CD4-positive, alpha-beta T cell (primary cell): ENCODE data around the gene BCORL1. TPM values are rescaled to one million over a fixed set of nuclear protein-coding genes. Genes with fewer than 3 reads are reported as not detected.

Experiments used
- ATAC-seq: fragments of 200-7000 bp; cut with Tn5 transposase; one replicate; pipeline ENCODE4 v1.10.0; 2022; ENCODE audit warnings: mild to moderate bottlenecking; ENCODE audit not compliant: poor library complexity
- CTCF ChIA-PET: fragments of 350-600 bp; sonication (Branson Sonifier 250); formaldehyde crosslinking; loops from one replicate; lab custom pipeline; 2021; ENCODE audit warnings: antibody characterized with exemption, inconsistent platforms; lab: Charles Lee
- POLR2A ChIA-PET: fragments of 350-600 bp; sonication (Branson Sonifier 250); formaldehyde crosslinking; loops from one replicate; lab custom pipeline; 2021; ENCODE audit warnings: antibody characterized with exemption, inconsistent platforms; lab: Charles Lee
- DNase-seq, 14 experiments: peaks; one replicate each; pipeline ENCODE4 v3.0.0-alpha.2; 2013 to 2020; ENCODE audit warnings: mixed read lengths in 2 of 14
- H3K27ac ChIP-seq, 2 donors: one replicate each; pipeline versions ENCODE4 v1.5.1 to v1.7.0; 2013; ENCODE audit warnings: low read length in 2 of 2, low read depth in 1 of 2, mild to moderate bottlenecking in 1 of 2
- H3K27me3 ChIP-seq, 2 experiments: 1 replicate in 1 of 2; 2 replicates in 1 of 2; pipeline versions ENCODE4 v1.6.1 to v1.7.0; 2013; ENCODE audit warnings: low read length in 2 of 2, control low read depth in 1 of 2, mild to moderate bottlenecking in 1 of 2, moderate library complexity in 1 of 2; ENCODE audit not compliant: insufficient read depth in 2 of 2, control insufficient read depth in 1 of 2
- H3K36me3 ChIP-seq: one replicate; pipeline ENCODE4 v1.6.1; 2013; ENCODE audit warnings: low read length, control low read depth; ENCODE audit not compliant: insufficient read depth
- H3K4me1 ChIP-seq: one replicate; pipeline ENCODE4 v1.6.1; 2013; ENCODE audit warnings: low read length, control low read depth; ENCODE audit not compliant: insufficient read depth
- H3K4me3 ChIP-seq: one replicate; pipeline ENCODE4 v1.5.1; 2013; ENCODE audit warnings: mild to moderate bottlenecking, low read length, moderate library complexity
- H3K9me3 ChIP-seq, 2 experiments: 1 replicate in 1 of 2; 2 replicates in 1 of 2; pipeline versions ENCODE4 v1.6.1 to v1.7.0; 2013; ENCODE audit warnings: low read length in 2 of 2, mild to moderate bottlenecking in 2 of 2, control low read depth in 1 of 2, moderate library complexity in 1 of 2; ENCODE audit not compliant: control insufficient read depth in 1 of 2, insufficient read depth in 1 of 2
- H3K27ac Mint-ChIP-seq: one replicate; pipeline ENCODE4 v1.8.0; 2020; ENCODE audit warnings: mixed read lengths
- H3K27me3 Mint-ChIP-seq: one replicate; pipeline ENCODE4 v1.8.0; 2021; ENCODE audit warnings: mixed read lengths
- H3K36me3 Mint-ChIP-seq: one replicate; pipeline ENCODE4 v1.8.0; 2021; ENCODE audit warnings: low read depth, mixed read lengths
- H3K4me1 Mint-ChIP-seq: one replicate; pipeline ENCODE4 v1.8.0; 2021; ENCODE audit warnings: low read depth, mixed read lengths
- H3K4me3 Mint-ChIP-seq: one replicate; pipeline ENCODE4 v1.8.0; 2020; ENCODE audit warnings: mild to moderate bottlenecking, mixed read lengths
- H3K9me3 Mint-ChIP-seq: one replicate; pipeline ENCODE4 v1.8.0; 2020; ENCODE audit warnings: mixed read lengths
- CTCF ChIP-seq: fragments of 200-600 bp; IDR thresholded peaks from one replicate; pipeline ENCODE4 v1.8.0; 2022; ENCODE audit warnings: antibody characterized with exemption, mild to moderate bottlenecking
- intact Hi-C, 2 experiments: fragments of 100-400 bp; cut with DNase I in 1 of 2; cut with micrococcal nuclease in 1 of 2; formaldehyde crosslinking; loops; one replicate each; pipeline versions ENCODE4 v1.15.1 to v1.9.0; 2023 to 2025; cut with DNase I, micrococcal nuclease
- total RNA-seq, 174 experiments: library from RNA in 2 of 174; stranded (reverse) in 2 of 174; gene quantifications; one replicate each; pipeline ENCODE4 v1.2.3 and lab custom pipeline; 2021 to 2026

The BCORL1 gene
- total RNA-seq, 2 experiments from 2014 or later = 3.4 to 3.5 TPM

GRCh38 chrX:129998021-129998420, 15.6 kb downstream of the BCORL1 start:
- H3K9me3 Mint-ChIP-seq = no peaks in the 10 kb centered on the region
- H3K27ac Mint-ChIP-seq = no peak overlapping the region
- Histone ChIP-seq H3K27me3 (no peaks in the 10 kb centered on the region), H3K4me1 (peaks cover 3% of the 10 kb centered on the region), H3K9me3 (no peaks in the 10 kb centered on the region), H3K4me3 (no peak overlapping the region), H3K27ac (no peak overlapping the region), H3K36me3 (peaks cover 2% of the 10 kb centered on the region)
- DNase-seq (no peak), ATAC-seq (no peak)
- H3K36me3 Mint-ChIP-seq = no peaks in the 10 kb centered on the region
- no peaks in the 10 kb centered on the region for H3K27me3 Mint-ChIP-seq
- POLR2A ChIA-PET = no interaction called here
- intact Hi-C loops = no loop called here
- H3K4me1 Mint-ChIP-seq = peaks cover 4% of the 10 kb centered on the region
- CTCF ChIA-PET = no interaction called here
- no peak for TF ChIP-seq CTCF
- no peak overlapping the region for H3K4me3 Mint-ChIP-seq

- Histone ChIP-seq H3K27ac (no peak overlapping the region), H3K4me3 (no peak overlapping the region), H3K4me1 (peaks cover 3% of the 10 kb centered on the region), H3K36me3 (no peaks in the 10 kb centered on the region), H3K9me3 (no peaks in the 10 kb centered on the region), H3K27me3 (no peaks in the 10 kb centered on the region)
- no peaks in the 10 kb centered on the region for H3K9me3 Mint-ChIP-seq
- no peak for TF ChIP-seq CTCF
- DNase-seq = no peak
- intact Hi-C loops = no loop called here
- H3K27ac Mint-ChIP-seq = no peak overlapping the region
- H3K36me3 Mint-ChIP-seq = peaks cover 15% of the 10 kb centered on the region
- no peak overlapping the region for H3K4me3 Mint-ChIP-seq
- peaks cover 8% of the 10 kb centered on the region for H3K4me1 Mint-ChIP-seq
- no peaks in the 10 kb centered on the region for H3K27me3 Mint-ChIP-seq
- no peak for ATAC-seq
- ChIA-PET POLR2A (no interaction called here), CTCF (no interaction called here)
These were observed 19.5 kb downstream of the BCORL1 start for GRCh38 chrX:130001893-130002292.

GRCh38 chrX:130002541-130002940, 20.1 kb downstream of the BCORL1 start:
- no peaks in the 10 kb centered on the region for H3K27me3 Mint-ChIP-seq
- no peak overlapping the region for H3K4me3 ChIP-seq
- H3K36me3 Mint-ChIP-seq = peaks cover 19% of the 10 kb centered on the region
- peaks cover 8% of the 10 kb centered on the region for H3K4me1 Mint-ChIP-seq
- H3K9me3 Mint-ChIP-seq = no peaks in the 10 kb centered on the region
- H3K27ac Mint-ChIP-seq = no peak overlapping the region
- no peak for DNase-seq
- H3K27ac ChIP-seq = no peak overlapping the region
- no peak overlapping the region for H3K4me3 Mint-ChIP-seq
- POLR2A ChIA-PET = no interaction called here
- no peaks in the 10 kb centered on the region for H3K36me3 ChIP-seq
- intact Hi-C loops = no loop called here
- CTCF ChIA-PET = no interaction called here
- H3K9me3 ChIP-seq = no peaks in the 10 kb centered on the region
- no peak for TF ChIP-seq CTCF
- no peaks in the 10 kb centered on the region for H3K27me3 ChIP-seq
- ATAC-seq = no peak
- H3K4me1 ChIP-seq = peaks cover 3% of the 10 kb centered on the region
